ENCODE data around the gene SLC22A2.
"Not testable (repeated sequence)": the region's sequence is repeated elsewhere in the genome, so short reads cannot be mapped to it uniquely, and the experiment has no call there.

DNA sequence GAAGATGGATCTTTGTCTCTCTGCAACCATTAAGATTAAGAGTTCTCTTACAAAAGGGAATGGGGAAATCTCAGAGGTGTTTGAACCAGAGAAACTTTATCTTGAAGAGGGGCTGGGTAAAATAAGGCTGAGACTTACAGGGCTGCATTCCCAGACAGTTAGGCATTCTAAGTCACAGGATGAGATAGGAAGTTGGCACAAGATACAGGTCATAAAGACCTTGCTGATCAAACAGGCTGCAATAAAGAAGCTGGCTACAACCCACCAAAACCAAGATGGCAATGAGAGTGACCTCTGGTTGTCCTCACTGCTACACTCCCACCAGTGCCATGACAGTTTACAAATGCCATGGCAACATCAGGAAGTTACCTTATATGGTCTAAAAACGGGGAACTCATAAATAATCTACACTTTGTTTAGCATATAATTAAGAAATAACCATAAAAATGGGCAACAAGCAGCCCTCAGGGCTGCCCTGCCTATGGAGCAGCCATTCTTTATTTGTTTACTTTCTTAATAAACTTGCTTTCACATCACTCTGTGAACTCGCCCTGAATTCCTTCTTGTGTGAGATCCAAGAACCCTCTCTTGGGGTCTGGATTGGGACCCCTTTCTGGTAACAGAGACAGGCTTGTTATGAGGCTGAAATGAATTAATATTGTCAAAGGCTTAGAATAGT is 20.9 kb downstream of the SLC22A2 start:
- TF ChIP-seq, protein P1, sequence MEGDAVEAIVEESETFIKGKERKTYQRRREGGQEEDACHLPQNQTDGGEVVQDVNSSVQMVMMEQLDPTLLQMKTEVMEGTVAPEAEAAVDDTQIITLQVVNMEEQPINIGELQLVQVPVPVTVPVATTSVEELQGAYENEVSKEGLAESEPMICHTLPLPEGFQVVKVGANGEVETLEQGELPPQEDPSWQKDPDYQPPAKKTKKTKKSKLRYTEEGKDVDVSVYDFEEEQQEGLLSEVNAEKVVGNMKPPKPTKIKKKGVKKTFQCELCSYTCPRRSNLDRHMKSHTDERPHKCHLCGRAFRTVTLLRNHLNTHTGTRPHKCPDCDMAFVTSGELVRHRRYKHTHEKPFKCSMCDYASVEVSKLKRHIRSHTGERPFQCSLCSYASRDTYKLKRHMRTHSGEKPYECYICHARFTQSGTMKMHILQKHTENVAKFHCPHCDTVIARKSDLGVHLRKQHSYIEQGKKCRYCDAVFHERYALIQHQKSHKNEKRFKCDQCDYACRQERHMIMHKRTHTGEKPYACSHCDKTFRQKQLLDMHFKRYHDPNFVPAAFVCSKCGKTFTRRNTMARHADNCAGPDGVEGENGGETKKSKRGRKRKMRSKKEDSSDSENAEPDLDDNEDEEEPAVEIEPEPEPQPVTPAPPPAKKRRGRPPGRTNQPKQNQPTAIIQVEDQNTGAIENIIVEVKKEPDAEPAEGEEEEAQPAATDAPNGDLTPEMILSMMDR (IDR thresholded peaks at IDR 0.05; ENCODE audit: low read depth, low read length, missing input control) = not testable (repeated sequence)
- TF ChIP-seq, protein P2, sequence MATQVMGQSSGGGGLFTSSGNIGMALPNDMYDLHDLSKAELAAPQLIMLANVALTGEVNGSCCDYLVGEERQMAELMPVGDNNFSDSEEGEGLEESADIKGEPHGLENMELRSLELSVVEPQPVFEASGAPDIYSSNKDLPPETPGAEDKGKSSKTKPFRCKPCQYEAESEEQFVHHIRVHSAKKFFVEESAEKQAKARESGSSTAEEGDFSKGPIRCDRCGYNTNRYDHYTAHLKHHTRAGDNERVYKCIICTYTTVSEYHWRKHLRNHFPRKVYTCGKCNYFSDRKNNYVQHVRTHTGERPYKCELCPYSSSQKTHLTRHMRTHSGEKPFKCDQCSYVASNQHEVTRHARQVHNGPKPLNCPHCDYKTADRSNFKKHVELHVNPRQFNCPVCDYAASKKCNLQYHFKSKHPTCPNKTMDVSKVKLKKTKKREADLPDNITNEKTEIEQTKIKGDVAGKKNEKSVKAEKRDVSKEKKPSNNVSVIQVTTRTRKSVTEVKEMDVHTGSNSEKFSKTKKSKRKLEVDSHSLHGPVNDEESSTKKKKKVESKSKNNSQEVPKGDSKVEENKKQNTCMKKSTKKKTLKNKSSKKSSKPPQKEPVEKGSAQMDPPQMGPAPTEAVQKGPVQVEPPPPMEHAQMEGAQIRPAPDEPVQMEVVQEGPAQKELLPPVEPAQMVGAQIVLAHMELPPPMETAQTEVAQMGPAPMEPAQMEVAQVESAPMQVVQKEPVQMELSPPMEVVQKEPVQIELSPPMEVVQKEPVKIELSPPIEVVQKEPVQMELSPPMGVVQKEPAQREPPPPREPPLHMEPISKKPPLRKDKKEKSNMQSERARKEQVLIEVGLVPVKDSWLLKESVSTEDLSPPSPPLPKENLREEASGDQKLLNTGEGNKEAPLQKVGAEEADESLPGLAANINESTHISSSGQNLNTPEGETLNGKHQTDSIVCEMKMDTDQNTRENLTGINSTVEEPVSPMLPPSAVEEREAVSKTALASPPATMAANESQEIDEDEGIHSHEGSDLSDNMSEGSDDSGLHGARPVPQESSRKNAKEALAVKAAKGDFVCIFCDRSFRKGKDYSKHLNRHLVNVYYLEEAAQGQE (IDR thresholded peaks at IDR 0.05) = not testable (repeated sequence)
- not testable (repeated sequence) for TF ChIP-seq EGR1 (IDR thresholded peaks at IDR 0.05; ENCODE audit: low read depth in 2 of 2); TAF1 (conservative IDR thresholded peaks at IDR 0.05); RXRA (IDR thresholded peaks at IDR 0.05); SP1 (IDR thresholded peaks at IDR 0.05); FOXA1 (IDR thresholded peaks at IDR 0.05)
- TF ChIP-seq, protein P3, sequence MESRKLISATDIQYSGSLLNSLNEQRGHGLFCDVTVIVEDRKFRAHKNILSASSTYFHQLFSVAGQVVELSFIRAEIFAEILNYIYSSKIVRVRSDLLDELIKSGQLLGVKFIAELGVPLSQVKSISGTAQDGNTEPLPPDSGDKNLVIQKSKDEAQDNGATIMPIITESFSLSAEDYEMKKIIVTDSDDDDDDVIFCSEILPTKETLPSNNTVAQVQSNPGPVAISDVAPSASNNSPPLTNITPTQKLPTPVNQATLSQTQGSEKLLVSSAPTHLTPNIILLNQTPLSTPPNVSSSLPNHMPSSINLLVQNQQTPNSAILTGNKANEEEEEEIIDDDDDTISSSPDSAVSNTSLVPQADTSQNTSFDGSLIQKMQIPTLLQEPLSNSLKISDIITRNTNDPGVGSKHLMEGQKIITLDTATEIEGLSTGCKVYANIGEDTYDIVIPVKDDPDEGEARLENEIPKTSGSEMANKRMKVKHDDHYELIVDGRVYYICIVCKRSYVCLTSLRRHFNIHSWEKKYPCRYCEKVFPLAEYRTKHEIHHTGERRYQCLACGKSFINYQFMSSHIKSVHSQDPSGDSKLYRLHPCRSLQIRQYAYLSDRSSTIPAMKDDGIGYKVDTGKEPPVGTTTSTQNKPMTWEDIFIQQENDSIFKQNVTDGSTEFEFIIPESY (IDR thresholded peaks at IDR 0.05) = not testable (repeated sequence)

All from liver (tissue), 3 donors.